HCT116 (cell line): ENCODE results near the gene GNG12. TPM values are rescaled to one million over a fixed set of nuclear protein-coding genes. Genes with fewer than 3 reads are reported as not detected.

Source experiments
- ATAC-seq: fragments of 200-7000 bp; cut with Tn5 transposase; 2 replicates; pipeline ENCODE4 v1.9.1; 2020; ENCODE audit warnings: mild to moderate bottlenecking, moderate library complexity
- BruUV-seq: library from RNA; stranded (reverse); fragments of 400-500 nt; replicated peaks from 2 replicates; lab custom pipeline; 2021; lab: Mats Ljungman, UMichigan
- CTCF ChIA-PET: fragments of 300-600 bp; sonication (Branson Sonifier 250); formaldehyde crosslinking; loops from one replicate; lab custom pipeline; 2021; ENCODE audit warnings: antibody characterized with exemption; lab: Charles Lee
- POLR2A ChIA-PET: fragments of 300-600, 350-600 bp; sonication (Branson Sonifier 250); formaldehyde crosslinking; loops from one replicate; lab custom pipeline; 2021; ENCODE audit warnings: antibody characterized with exemption; lab: Charles Lee
- RAD21 ChIA-PET, 2 experiments: fragments of 300-600 bp; sonication (Branson Sonifier 250); formaldehyde crosslinking; loops; one replicate each; lab custom pipeline; 2023; ENCODE audit warnings: low total read pairs in 2 of 2; ENCODE audit not compliant: uncharacterized antibody in 2 of 2, unreplicated experiment in 2 of 2, low non-redundant PET in 1 of 2; lab: Charles Lee
- DNase-seq: peaks from one replicate; pipeline ENCODE4 v3.0.0-alpha.2; 2010; ENCODE audit warnings: low read depth, low spot score
- H2AFZ ChIP-seq: fragments of 200-600 bp; shearing (Covaris generic), sonication (generic); 2 replicates; pipeline ENCODE4 v1.6.1; 2017; ENCODE audit warnings: low read depth, mixed run types, mixed read lengths, antibody characterized with exemption, low read length; ENCODE audit not compliant: poor library complexity, severe bottlenecking
- H3K27ac ChIP-seq: 2 replicates; pipeline ENCODE4 v1.5.1; 2012; ENCODE audit warnings: low read depth, low read length
- H3K27me3 ChIP-seq: fragments of 200-600 bp; sonication (generic); 2 replicates; pipeline ENCODE4 v1.6.1; 2016; ENCODE audit warnings: mixed run types, low read length, mixed read lengths; ENCODE audit not compliant: insufficient read depth
- H3K36me3 ChIP-seq, 2 experiments: fragments of 200-500 bp in 1 of 2; fragments of 200-600 bp in 1 of 2; sonication (Bioruptor generic) in 1 of 2; sonication (generic) in 1 of 2; 2 replicates each; pipeline versions ENCODE4 v1.5.1 to v1.6.1; 2014 to 2016; ENCODE audit warnings: low read length in 2 of 2, inconsistent platforms in 1 of 2, mixed read lengths in 1 of 2, mixed run types in 1 of 2; ENCODE audit not compliant: insufficient read depth in 2 of 2, control insufficient read depth in 1 of 2
- H3K4me1 ChIP-seq, 2 experiments: fragments of 200-600 bp in 1 of 2; sonication (generic) in 1 of 2; 2 replicates each; pipeline versions ENCODE4 v1.5.1 to v1.6.1; 2012 to 2017; ENCODE audit warnings: low read length in 2 of 2, inconsistent platforms in 1 of 2, mild to moderate bottlenecking in 1 of 2, mixed read lengths in 1 of 2, mixed run types in 1 of 2, moderate library complexity in 1 of 2; ENCODE audit not compliant: insufficient read depth in 2 of 2, control insufficient read depth in 1 of 2
- H3K4me2 ChIP-seq: fragments of 200-600 bp; sonication (generic); 2 replicates; pipeline ENCODE4 v1.6.1; 2017; ENCODE audit warnings: mixed run types, low read length, mixed read lengths
- H3K4me3 ChIP-seq, 2 experiments: fragments of 200-600 bp in 1 of 2; sonication (generic) in 1 of 2; replicated peaks in 1 of 2; 2 replicates each; pipeline ENCODE4 v1.5.1; 2011 to 2016; ENCODE audit warnings: low read length in 2 of 2, control low read depth in 1 of 2, low read depth in 1 of 2, mild to moderate bottlenecking in 1 of 2, mixed read lengths in 1 of 2, mixed run types in 1 of 2
- H3K79me2 ChIP-seq: fragments of 200-600 bp; sonication (generic); 2 replicates; pipeline ENCODE4 v1.6.1; 2017; ENCODE audit warnings: mild to moderate bottlenecking, mixed run types, low read length, moderate library complexity, mixed read lengths; ENCODE audit not compliant: insufficient read depth
- H3K9ac ChIP-seq: fragments of 200-600 bp; sonication (generic); 2 replicates; pipeline ENCODE4 v1.6.1; 2016; ENCODE audit warnings: low read length, mixed read lengths
- H3K9me2 ChIP-seq: fragments of 200-600 bp; sonication (generic), shearing (Covaris generic); 2 replicates; pipeline ENCODE4 v1.6.1; 2017; ENCODE audit warnings: mixed run types, mild to moderate bottlenecking, moderate library complexity; ENCODE audit not compliant: insufficient read depth
- H3K9me3 ChIP-seq, 2 experiments: fragments of 200-500 bp in 1 of 2; fragments of 200-600 bp in 1 of 2; sonication (Bioruptor generic) in 1 of 2; sonication (generic) in 1 of 2; 2 replicates each; pipeline ENCODE4 v1.6.1; 2014 to 2017; ENCODE audit warnings: low read length in 2 of 2, mixed read lengths in 2 of 2, inconsistent platforms in 1 of 2, low read depth in 1 of 2, mild to moderate bottlenecking in 1 of 2, mixed run types in 1 of 2, moderate library complexity in 1 of 2; ENCODE audit not compliant: control insufficient read depth in 1 of 2, insufficient read depth in 1 of 2
- H4K20me1 ChIP-seq: fragments of 200-600 bp; sonication (generic), shearing (Covaris generic); 2 replicates; pipeline ENCODE4 v1.6.1; 2017; ENCODE audit warnings: mixed run types, mild to moderate bottlenecking, moderate library complexity; ENCODE audit not compliant: insufficient read depth
- CBX3 ChIP-seq: IDR thresholded peaks from 2 replicates; pipeline ENCODE4 v1.6.1; 2012; ENCODE audit warnings: low read depth
- ELF1 ChIP-seq: IDR thresholded peaks from 2 replicates; pipeline ENCODE4 v1.6.1; 2012; ENCODE audit warnings: low read depth, borderline replicate concordance
- EZH2 ChIP-seq: fragments of 200-600 bp; sonication (generic); IDR thresholded peaks from 2 replicates; pipeline ENCODE4 v1.6.1; 2017; ENCODE audit warnings: antibody characterized with exemption, mixed run types
- EZH2phosphoT487 ChIP-seq: fragments of 200-600 bp; IDR thresholded peaks from 2 replicates; pipeline ENCODE4 v1.6.1; 2018; ENCODE audit warnings: antibody characterized with exemption, borderline replicate concordance
- JUND ChIP-seq: IDR thresholded peaks from 2 replicates; pipeline ENCODE4 v1.6.1; 2012
- POLR2AphosphoS5 ChIP-seq: IDR thresholded peaks from 2 replicates; pipeline ENCODE4 v1.6.1; 2011; ENCODE audit warnings: mild to moderate bottlenecking, low read depth, low read length, moderate library complexity
- REST ChIP-seq: IDR thresholded peaks from 2 replicates; pipeline ENCODE4 v1.6.1; 2012; ENCODE audit warnings: low read depth
- SP1 ChIP-seq: IDR thresholded peaks from 2 replicates; pipeline ENCODE4 v1.6.1; 2012; ENCODE audit warnings: low read depth
- TCF7L2 ChIP-seq: IDR thresholded peaks from 2 replicates; pipeline ENCODE4 v1.7.0; 2011; ENCODE audit warnings: borderline replicate concordance, inconsistent platforms; ENCODE audit not compliant: insufficient read depth, insufficient read length; ENCODE audit errors: extremely low read depth
- YY1 ChIP-seq: IDR thresholded peaks from 2 replicates; pipeline ENCODE4 v1.6.1; 2011; ENCODE audit warnings: low read length, low read depth, moderate library complexity, mild to moderate bottlenecking; ENCODE audit not compliant: insufficient replicate concordance; ENCODE audit errors: extremely low read depth
- ZBTB33 ChIP-seq: IDR thresholded peaks from 2 replicates; pipeline ENCODE4 v1.6.1; 2011; ENCODE audit warnings: mild to moderate bottlenecking, low read length, moderate library complexity; ENCODE audit not compliant: insufficient replicate concordance; ENCODE audit errors: extremely low read depth
- ZFX ChIP-seq: fragments of 450-650 bp; IDR thresholded peaks from 2 replicates; pipeline ENCODE4 v1.6.1; 2017
- ZNF274 ChIP-seq: fragments of 200-500 bp; sonication (Bioruptor generic); IDR thresholded peaks from 2 replicates; pipeline ENCODE4 v1.6.1; 2014; ENCODE audit warnings: mild to moderate bottlenecking, low read depth, low read length, inconsistent platforms
- intact Hi-C: fragments of 100-400 bp; cut with micrococcal nuclease; formaldehyde crosslinking; loops from 2 replicates; pipeline ENCODE4 v1.10.0; 2022
- total RNA-seq: library from RNA; stranded (reverse); gene quantifications from one replicate; pipeline ENCODE4 v1.2.1, GENCODE V29; 2021; ENCODE audit not compliant: unreplicated experiment
- TF ChIP-seq, protein P1 (sequence below), 3 experiments: fragments of 200-600 bp in 1 of 3; sonication (generic) in 1 of 3; IDR thresholded peaks in 2 of 3; conservative IDR thresholded peaks in 1 of 3; 2 replicates each; pipeline ENCODE4 v1.5.1; 2012 to 2017; ENCODE audit warnings: low read depth in 2 of 3, low read length in 2 of 3, antibody characterized with exemption in 1 of 3, borderline replicate concordance in 1 of 3, control low read depth in 1 of 3, mild to moderate bottlenecking in 1 of 3, mixed read lengths in 1 of 3, mixed run types in 1 of 3, moderate library complexity in 1 of 3; ENCODE audit not compliant: insufficient read depth in 1 of 3

Gene GNG12
- total RNA-seq, 1 experiment from 2014 or later: 49.6 TPM

DNA sequence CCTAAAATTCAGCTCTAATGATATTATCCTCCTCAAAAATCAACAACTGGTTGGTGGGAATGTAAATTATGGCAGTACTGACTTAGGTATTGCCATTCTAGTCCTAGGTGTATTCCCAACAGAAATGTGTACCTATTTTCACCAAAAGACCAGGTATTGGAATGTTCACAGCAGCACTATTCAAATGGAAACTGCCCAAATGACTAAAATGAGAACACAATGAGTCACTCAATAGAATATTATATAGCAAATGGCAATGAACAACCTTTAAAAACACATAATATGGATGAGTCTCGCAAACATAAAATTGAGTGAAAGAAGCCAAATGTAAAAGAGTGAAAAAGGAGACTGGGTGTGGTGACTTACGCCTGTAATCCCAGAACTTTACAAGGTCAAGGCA lies 103.4 kb downstream of the GNG12 start:
- no TSS peak for BruUV-seq
- no peaks in the 10 kb centered on the region for H3K9me2 ChIP-seq
- no peak overlapping the region for H2AFZ ChIP-seq
- H4K20me1 ChIP-seq: no peaks in the 10 kb centered on the region
- peaks cover 6 to 21% of the 10 kb centered on the region in 2 experiments; a peak in 3 of 4 replicates for H3K4me1 ChIP-seq
- H3K27ac ChIP-seq: no peak overlapping the region
- H3K9ac ChIP-seq: no peak overlapping the region
- H3K27me3 ChIP-seq: no peaks in the 10 kb centered on the region
- CTCF ChIA-PET: interaction anchor here (1.0 kb wide), 1 partner anchor 36 kb away, joined by 3 read pairs; no protein-coding TSS in a partner anchor
- no peaks in the 10 kb centered on the region for H3K36me3 ChIP-seq
- RAD21 ChIA-PET: no interaction called here
- no peaks in the 10 kb centered on the region for H3K79me2 ChIP-seq
- intact Hi-C loops: no loop called here
- no peak overlapping the region for H3K4me3 ChIP-seq
- POLR2A ChIA-PET: no interaction called here
- no peak for TF ChIP-seq TCF7L2
- no peak for TF ChIP-seq POLR2AphosphoS5
- TF ChIP-seq ZBTB33: no peak
- no peak for TF ChIP-seq EZH2phosphoT487
- TF ChIP-seq REST: no peak
- TF ChIP-seq EZH2: no peak
- no peak for TF ChIP-seq ZNF274
- no peak for TF ChIP-seq ELF1
- no peak for TF ChIP-seq ZFX
- TF ChIP-seq, protein P1, sequence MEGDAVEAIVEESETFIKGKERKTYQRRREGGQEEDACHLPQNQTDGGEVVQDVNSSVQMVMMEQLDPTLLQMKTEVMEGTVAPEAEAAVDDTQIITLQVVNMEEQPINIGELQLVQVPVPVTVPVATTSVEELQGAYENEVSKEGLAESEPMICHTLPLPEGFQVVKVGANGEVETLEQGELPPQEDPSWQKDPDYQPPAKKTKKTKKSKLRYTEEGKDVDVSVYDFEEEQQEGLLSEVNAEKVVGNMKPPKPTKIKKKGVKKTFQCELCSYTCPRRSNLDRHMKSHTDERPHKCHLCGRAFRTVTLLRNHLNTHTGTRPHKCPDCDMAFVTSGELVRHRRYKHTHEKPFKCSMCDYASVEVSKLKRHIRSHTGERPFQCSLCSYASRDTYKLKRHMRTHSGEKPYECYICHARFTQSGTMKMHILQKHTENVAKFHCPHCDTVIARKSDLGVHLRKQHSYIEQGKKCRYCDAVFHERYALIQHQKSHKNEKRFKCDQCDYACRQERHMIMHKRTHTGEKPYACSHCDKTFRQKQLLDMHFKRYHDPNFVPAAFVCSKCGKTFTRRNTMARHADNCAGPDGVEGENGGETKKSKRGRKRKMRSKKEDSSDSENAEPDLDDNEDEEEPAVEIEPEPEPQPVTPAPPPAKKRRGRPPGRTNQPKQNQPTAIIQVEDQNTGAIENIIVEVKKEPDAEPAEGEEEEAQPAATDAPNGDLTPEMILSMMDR (IDR thresholded peaks at IDR 0.05 in 2 of 3, conservative IDR thresholded peaks at IDR 0.05 in 1 of 3; ENCODE audit: borderline replicate concordance in 1 of 3, insufficient read depth in 1 of 3, low read depth in 2 of 3, low read length in 2 of 3): no peak
- TF ChIP-seq YY1: no peak
- TF ChIP-seq CBX3: no peak
- TF ChIP-seq SP1: no peak
- TF ChIP-seq JUND: no peak
- no peak overlapping the region for H3K4me2 ChIP-seq
- ATAC-seq (no peak), DNase-seq (no peak)
- no peaks in the 10 kb centered on the region for H3K9me3 ChIP-seq
